ENCODE data around the gene TEX51. TPM values are rescaled to one million over a fixed set of nuclear protein-coding genes. Genes with fewer than 3 reads are reported as not detected.

TEX51 gene
- total and polyA plus RNA-seq, 11 donors = not detected

- Histone ChIP-seq H3K4me1 (no peaks in the 10 kb centered on the region), H3K27me3 (peaks cover 0 to 10% (median 0%) of the 10 kb centered on the region in 9 donors), H3K9me3 (no peaks in the 10 kb centered on the region), H3K27ac (no peak overlapping the region), H3K36me3 (no peaks in the 10 kb centered on the region), H3K4me3 (no peak overlapping the region)
- WGBS, 4 donors = 70 to 82% (median 78%) methylated on average over 4 of the region's 4 CpGs
- TF ChIP-seq POLR2A (IDR thresholded peaks at IDR 0.05) (no peak), CTCF (IDR thresholded peaks at IDR 0.05) (no peak)
- DNase-seq = no peak
- no peak for ATAC-seq
- intact Hi-C loops (cut with DNase I) = no loop called here
These were observed 17.2 kb downstream of the TEX51 start for GRCh38 chr2:126915903-126916302.

GRCh38 chr2:126916744-126917143, 18.1 kb downstream of the TEX51 start:
- ATAC-seq = no peak
- H3K4me3 ChIP-seq = no peak overlapping the region
- no peaks in the 10 kb centered on the region for H3K9me3 ChIP-seq
- H3K27ac ChIP-seq = no peak overlapping the region
- no peaks in the 10 kb centered on the region for H3K36me3 ChIP-seq
- intact Hi-C loops (cut with DNase I) = no loop called here
- WGBS, 4 donors = 83 to 88% (median 86%) methylated on average over 4 of the region's 4 CpGs
- H3K4me1 ChIP-seq = no peaks in the 10 kb centered on the region
- DNase-seq = no peak
- TF ChIP-seq CTCF (IDR thresholded peaks at IDR 0.05) = no peak
- no peak for TF ChIP-seq POLR2A (IDR thresholded peaks at IDR 0.05)
- peaks cover 0 to 10% (median 0%) of the 10 kb centered on the region in 9 donors for H3K27me3 ChIP-seq

GRCh38 chr2:126921066-126921465, 22.4 kb downstream of the TEX51 start:
- Histone ChIP-seq H3K4me3 (no peak overlapping the region), H3K4me1 (no peaks in the 10 kb centered on the region), H3K9me3 (no peaks in the 10 kb centered on the region), H3K36me3 (no peaks in the 10 kb centered on the region), H3K27ac (no peak overlapping the region), H3K27me3 (no peaks in the 10 kb centered on the region)
- DNase-seq (no peak), ATAC-seq (no peak)
- no peak for TF ChIP-seq CTCF (IDR thresholded peaks at IDR 0.05)
- no peak for TF ChIP-seq POLR2A (IDR thresholded peaks at IDR 0.05)
- intact Hi-C loops (cut with DNase I) = no loop called here
- 33 to 61% (median 47%) methylated on average over 1 of the region's 1 CpG for WGBS, 4 donors

GRCh38 chr2:126930970-126931590, 32.4 kb downstream of the TEX51 start:
- no peak overlapping the region for H3K4me3 ChIP-seq
- DNase-seq (no peak), ATAC-seq (no peak)
- intact Hi-C loops (cut with DNase I) = no loop called here
- WGBS, 4 donors = 75 to 89% (median 84%) methylated on average over 2 to 5 of the region's 5 CpGs
- peaks cover 0 to 16% (median 0%) of the 10 kb centered on the region in 12 donors for H3K9me3 ChIP-seq
- no peaks in the 10 kb centered on the region for H3K4me1 ChIP-seq
- H3K27ac ChIP-seq = no peak overlapping the region
- TF ChIP-seq CTCF (IDR thresholded peaks at IDR 0.05) = no peak
- TF ChIP-seq POLR2A (IDR thresholded peaks at IDR 0.05) = no peak
- H3K27me3 ChIP-seq = peaks cover 0 to 16% (median 2%) of the 10 kb centered on the region in 9 donors
- H3K36me3 ChIP-seq = no peaks in the 10 kb centered on the region

Measured in heart left ventricle (tissue), 16 donors.